Fibroblast of lung (primary cell): ENCODE measurements around the gene JMJD6. TPM values are rescaled to one million over a fixed set of nuclear protein-coding genes. Genes with fewer than 3 reads are reported as not detected.

Source experiments
- DNase-seq, 2 donors: peaks; one replicate each; pipeline versions ENCODE4 v3.0.0 to v3.0.0-alpha.2; 2010; ENCODE audit warnings: low read depth in 2 of 2
- H2AFZ ChIP-seq: 2 replicates; pipeline ENCODE4 v1.5.1; 2012; ENCODE audit warnings: low read length, control low read depth, inconsistent platforms
- H3K27ac ChIP-seq: 2 replicates; pipeline ENCODE4 v1.5.1; 2011; ENCODE audit warnings: low read length, control low read depth; ENCODE audit not compliant: insufficient read depth
- H3K27me3 ChIP-seq: 2 replicates; pipeline ENCODE4 v1.5.1; 2011; ENCODE audit warnings: mild to moderate bottlenecking, low read length; ENCODE audit not compliant: control insufficient read depth, insufficient read depth
- H3K36me3 ChIP-seq: 2 replicates; pipeline ENCODE4 v1.5.1; 2011; ENCODE audit warnings: low read length; ENCODE audit not compliant: control insufficient read depth, insufficient read depth
- H3K4me1 ChIP-seq: 2 replicates; pipeline ENCODE4 v1.5.1; 2011; ENCODE audit warnings: low read length; ENCODE audit not compliant: control insufficient read depth, insufficient read depth; ENCODE audit errors: extremely low read depth
- H3K4me2 ChIP-seq: 2 replicates; pipeline ENCODE4 v1.5.1; 2011; ENCODE audit warnings: low read length, control low read depth; ENCODE audit not compliant: insufficient read depth; ENCODE audit errors: extremely low read depth
- H3K4me3 ChIP-seq, 4 experiments: fragments of 200-600 bp in 1 of 4; sonication (generic) in 1 of 4; replicated peaks in 1 of 4; 2 replicates each; pipeline ENCODE4 v1.5.1; 2011 to 2016; ENCODE audit warnings: low read length in 4 of 4, low read depth in 3 of 4, mild to moderate bottlenecking in 3 of 4, control low read depth in 2 of 4, inconsistent platforms in 1 of 4, mixed read lengths in 1 of 4; ENCODE audit not compliant: insufficient read depth in 1 of 4; ENCODE audit errors: control extremely low read depth in 1 of 4
- H3K79me2 ChIP-seq: 2 replicates; pipeline ENCODE4 v1.5.1; 2012; ENCODE audit warnings: mild to moderate bottlenecking, low read length, inconsistent platforms; ENCODE audit not compliant: control insufficient read depth, insufficient read depth
- H3K9ac ChIP-seq: 2 replicates; pipeline ENCODE4 v1.5.1; 2011; ENCODE audit warnings: mild to moderate bottlenecking, low read length, control low read depth; ENCODE audit not compliant: insufficient read depth
- H3K9me3 ChIP-seq: 2 replicates; pipeline ENCODE4 v1.5.1; 2012; ENCODE audit warnings: low read depth, low read length; ENCODE audit not compliant: control insufficient read depth, insufficient read depth
- H4K20me1 ChIP-seq: 2 replicates; pipeline ENCODE4 v1.5.1; 2011; ENCODE audit warnings: low read length; ENCODE audit not compliant: control insufficient read depth, insufficient read depth; ENCODE audit errors: extremely low read depth
- EZH2 ChIP-seq: IDR thresholded peaks from 2 replicates; pipeline ENCODE4 v1.5.1; 2012; ENCODE audit warnings: low read length, control low read depth, mild to moderate bottlenecking; ENCODE audit errors: missing control alignments
- polyA plus RNA-seq, 2 donors: library from polyadenylated mRNA; depleted of rRNA in 1 of 2; stranded (reverse) in 1 of 2; unstranded in 1 of 2; fragments of >200 nt; gene quantifications; 2 replicates each; pipeline ENCODE4 v1.2.1, GENCODE V29; 2011 to 2012; ENCODE audit warnings: missing spikeins in 1 of 2
- total RNA-seq: library from RNA; depleted of rRNA; stranded (reverse); fragments of >200 nt; gene quantifications from 2 replicates; pipeline ENCODE4 v1.2.1, GENCODE V29; 2014
- TF ChIP-seq, protein P1 (sequence below), 2 donors: IDR thresholded peaks in 1 of 2; conservative IDR thresholded peaks in 1 of 2; 1 replicate in 1 of 2; 2 replicates in 1 of 2; pipeline ENCODE4 v1.5.1; 2011 to 2012; ENCODE audit warnings: low read length in 2 of 2, control low read depth in 1 of 2, inconsistent platforms in 1 of 2, low read depth in 1 of 2, mild to moderate bottlenecking in 1 of 2

Gene JMJD6
- total and polyA plus RNA-seq, 2 donors (not counting 1 experiment from before 2014, with no cell fraction given), result 16.2 to 17.7 TPM

DNA sequence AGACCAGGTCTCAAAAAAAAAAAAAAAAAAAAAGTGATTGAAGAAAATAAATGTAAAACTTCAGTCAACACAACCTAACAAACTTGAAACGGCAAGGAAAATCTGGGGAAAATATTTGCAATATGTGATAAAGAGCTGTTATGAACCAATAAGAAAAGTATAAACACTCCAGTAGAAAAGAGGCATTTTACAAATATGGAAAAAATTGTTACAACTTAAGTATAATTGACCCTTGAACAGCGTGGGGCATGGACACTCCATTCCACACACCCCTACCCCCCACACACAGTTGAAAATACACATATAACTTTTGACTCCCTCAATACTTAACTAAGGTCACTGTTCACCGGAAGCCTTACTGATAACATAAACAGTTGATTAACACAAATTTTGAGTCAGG is 32.2 kb upstream of the JMJD6 start:
- Histone ChIP-seq H3K4me1 (no peaks in the 10 kb centered on the region), H3K9me3 (no peaks in the 10 kb centered on the region), H3K4me2 (no peak overlapping the region), H2AFZ (no peak overlapping the region), H3K9ac (no peak overlapping the region), H3K27ac (no peak overlapping the region), H3K27me3 (no peaks in the 10 kb centered on the region), H3K4me3 (no peak overlapping the region), H4K20me1 (no peaks in the 10 kb centered on the region), H3K79me2 (no peaks in the 10 kb centered on the region), H3K36me3 (peaks cover 2% of the 10 kb centered on the region)
- TF ChIP-seq, protein P1, sequence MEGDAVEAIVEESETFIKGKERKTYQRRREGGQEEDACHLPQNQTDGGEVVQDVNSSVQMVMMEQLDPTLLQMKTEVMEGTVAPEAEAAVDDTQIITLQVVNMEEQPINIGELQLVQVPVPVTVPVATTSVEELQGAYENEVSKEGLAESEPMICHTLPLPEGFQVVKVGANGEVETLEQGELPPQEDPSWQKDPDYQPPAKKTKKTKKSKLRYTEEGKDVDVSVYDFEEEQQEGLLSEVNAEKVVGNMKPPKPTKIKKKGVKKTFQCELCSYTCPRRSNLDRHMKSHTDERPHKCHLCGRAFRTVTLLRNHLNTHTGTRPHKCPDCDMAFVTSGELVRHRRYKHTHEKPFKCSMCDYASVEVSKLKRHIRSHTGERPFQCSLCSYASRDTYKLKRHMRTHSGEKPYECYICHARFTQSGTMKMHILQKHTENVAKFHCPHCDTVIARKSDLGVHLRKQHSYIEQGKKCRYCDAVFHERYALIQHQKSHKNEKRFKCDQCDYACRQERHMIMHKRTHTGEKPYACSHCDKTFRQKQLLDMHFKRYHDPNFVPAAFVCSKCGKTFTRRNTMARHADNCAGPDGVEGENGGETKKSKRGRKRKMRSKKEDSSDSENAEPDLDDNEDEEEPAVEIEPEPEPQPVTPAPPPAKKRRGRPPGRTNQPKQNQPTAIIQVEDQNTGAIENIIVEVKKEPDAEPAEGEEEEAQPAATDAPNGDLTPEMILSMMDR (conservative IDR thresholded peaks at IDR 0.05 in 1 of 2, IDR thresholded peaks at IDR 0.05 in 1 of 2; ENCODE audit: low read depth in 1 of 2, low read length in 2 of 2), result no peak
- TF ChIP-seq EZH2, result no peak
- DNase-seq, result no peak

DNA sequence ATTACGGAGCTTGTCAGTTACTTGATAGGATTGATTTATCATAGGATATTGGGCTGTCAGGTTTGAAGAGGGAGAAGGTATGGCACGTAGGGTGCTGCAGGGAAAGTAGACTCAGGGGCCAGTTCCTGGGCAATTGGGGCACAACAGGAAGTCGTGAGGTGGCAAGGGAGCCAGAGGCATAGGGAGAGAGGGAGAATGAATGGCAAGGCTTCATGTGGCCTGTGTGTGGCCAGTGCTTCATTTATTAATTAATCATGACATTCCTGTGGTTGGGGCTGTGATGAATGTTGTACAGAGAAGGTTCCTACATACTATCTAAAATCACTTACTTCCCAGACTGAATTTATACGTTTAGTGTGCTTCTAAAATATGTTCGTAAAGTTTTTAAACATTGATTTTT is 30.9 kb upstream of the JMJD6 start:
- Histone ChIP-seq H2AFZ (no peak overlapping the region), H3K79me2 (no peaks in the 10 kb centered on the region), H3K27ac (no peak overlapping the region), H3K9me3 (no peaks in the 10 kb centered on the region), H3K27me3 (no peaks in the 10 kb centered on the region), H4K20me1 (no peaks in the 10 kb centered on the region), H3K4me3 (no peak overlapping the region), H3K4me2 (no peak overlapping the region), H3K4me1 (no peaks in the 10 kb centered on the region), H3K9ac (no peak overlapping the region), H3K36me3 (peaks cover 2% of the 10 kb centered on the region)
- peak in 1 of 2 donors; percentile 25 for DNase-seq
- no peak for TF ChIP-seq EZH2
- TF ChIP-seq, protein P1 (conservative IDR thresholded peaks at IDR 0.05 in 1 of 2, IDR thresholded peaks at IDR 0.05 in 1 of 2; ENCODE audit: low read depth in 1 of 2, low read length in 2 of 2), result no peak

DNA sequence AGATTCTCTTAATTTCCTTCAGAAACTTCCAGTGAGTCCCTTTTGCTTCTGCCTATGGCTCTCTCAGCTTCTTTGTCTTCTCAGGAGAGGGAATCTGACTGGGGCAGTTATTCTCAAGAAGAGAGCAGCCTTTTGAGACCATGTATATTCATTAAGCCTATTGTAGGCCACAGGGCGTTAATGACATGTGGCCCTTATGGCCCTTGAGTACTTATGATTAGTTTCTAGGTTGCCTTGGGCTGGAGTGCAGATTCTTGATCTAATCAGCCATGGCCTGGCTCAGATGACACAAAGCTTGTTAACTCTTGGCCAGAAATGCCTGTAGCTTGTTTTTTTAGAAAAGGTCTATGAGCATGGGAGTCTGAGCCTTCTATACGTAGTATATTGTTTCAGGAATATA is 28.9 kb upstream of the JMJD6 start:
- Histone ChIP-seq H3K27ac (no peak overlapping the region), H3K9me3 (no peaks in the 10 kb centered on the region), H2AFZ (no peak overlapping the region), H3K79me2 (no peaks in the 10 kb centered on the region), H3K4me2 (no peak overlapping the region), H3K4me3 (no peak overlapping the region), H3K27me3 (no peaks in the 10 kb centered on the region), H3K9ac (no peak overlapping the region), H3K4me1 (no peaks in the 10 kb centered on the region), H3K36me3 (peaks cover 2% of the 10 kb centered on the region), H4K20me1 (no peaks in the 10 kb centered on the region)
- TF ChIP-seq, protein P1 (conservative IDR thresholded peaks at IDR 0.05 in 1 of 2, IDR thresholded peaks at IDR 0.05 in 1 of 2; ENCODE audit: low read depth in 1 of 2, low read length in 2 of 2), result no peak
- no peak for TF ChIP-seq EZH2
- no peak for DNase-seq
